ENCODE data around the gene SLC6A9. TPM values are rescaled to one million over a fixed set of nuclear protein-coding genes. Genes with fewer than 3 reads are reported as not detected.

SLC6A9 gene
- polyA plus RNA-seq, 3 donors: not detected

DNA sequence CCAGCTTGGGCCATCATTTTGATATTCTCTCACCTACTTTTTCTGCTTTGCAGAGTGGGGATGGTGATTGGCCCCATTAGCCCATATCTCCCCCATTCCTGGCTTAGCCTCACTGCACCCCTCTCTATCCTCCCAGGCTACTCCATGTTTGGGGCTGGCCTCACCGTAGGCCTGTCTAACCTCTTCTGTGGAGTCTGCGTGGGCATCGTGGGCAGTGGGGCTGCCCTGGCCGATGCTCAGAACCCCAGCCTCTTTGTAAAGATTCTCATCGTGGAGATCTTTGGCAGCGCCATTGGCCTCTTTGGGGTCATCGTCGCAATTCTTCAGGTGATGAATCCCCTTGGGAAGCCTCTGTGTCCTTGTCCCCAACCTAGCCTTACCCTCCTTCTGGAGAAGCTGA lies 54.4 kb downstream of the SLC6A9 start:
- H3K36me3 Mint-ChIP-seq: peaks cover 37 to 39% of the 10 kb centered on the region in 2 donors
- peaks cover 43 to 57% of the 10 kb centered on the region in 2 donors for H3K4me1 ChIP-seq (ENCODE audit: control insufficient read depth in 1 of 2, insufficient read depth in 2 of 2, low read length in 2 of 2)
- peaks cover 4 to 8% (median 6%) of the 10 kb centered on the region in 3 donors for H3K27me3 Mint-ChIP-seq (ENCODE audit: low read depth in 3 of 3)
- peak overlapping the region in 5 of 7 donors; percentile 30 to 82 (median 61) for H3K27ac Mint-ChIP-seq
- peak overlapping the region in 1 of 3 experiments; percentile 98 for H3K4me3 ChIP-seq (replicated peaks in 1 of 3; ENCODE audit: low read depth in 2 of 3, low read length in 3 of 3)
- peak overlapping the region; percentile 79 for H3K4me2 ChIP-seq (replicated peaks; ENCODE audit: extremely low read depth, low read length, poor library complexity, severe bottlenecking)
- peaks cover 35% of the 10 kb centered on the region for H3K79me2 ChIP-seq (ENCODE audit: insufficient read depth, low read length)
- H3K27me3 ChIP-seq (ENCODE audit: control insufficient read depth in 2 of 2, insufficient read depth in 2 of 2, low read length in 2 of 2): no peaks in the 10 kb centered on the region
- H3K9ac ChIP-seq (ENCODE audit: insufficient read depth, low read length, poor library complexity, severe bottlenecking): no peak overlapping the region
- 100% methylated on average over 5 of the region's 8 CpGs for WGBS (ENCODE audit: insufficient coverage)
- peaks cover 0 to 1% (median 0%) of the 10 kb centered on the region in 7 donors for H3K9me3 Mint-ChIP-seq
- H4K20me1 ChIP-seq (ENCODE audit: insufficient read depth, low read length): peaks cover 45% of the 10 kb centered on the region
- H3K27ac ChIP-seq (ENCODE audit: low read depth in 1 of 2, low read length in 2 of 2): peak overlapping the region in 1 of 2 donors; percentile 46
- peak overlapping the region; percentile 29 to 99 for H3K4me3 Mint-ChIP-seq
- no peak for DNase-seq
- H3K4me1 Mint-ChIP-seq: peaks cover 54% of the 10 kb centered on the region
- H2AFZ ChIP-seq (ENCODE audit: insufficient read depth, low read depth, low read length, poor library complexity, severe bottlenecking): no peak overlapping the region
- peaks cover 25 to 35% of the 10 kb centered on the region in 2 donors for H3K36me3 ChIP-seq (replicated peaks in 1 of 2; ENCODE audit: control insufficient read depth in 1 of 2, insufficient read depth in 2 of 2, low read length in 2 of 2)
- no peaks in the 10 kb centered on the region for H3K9me3 ChIP-seq (replicated peaks in 1 of 2; ENCODE audit: control insufficient read depth in 1 of 2, insufficient read depth in 1 of 2, low read length in 2 of 2)
- intact Hi-C loops (cut with micrococcal nuclease): loop anchor here in 1 of 2 donors (10.0 kb wide), 2 partner anchors 322 to 378 kb away; partner anchors contain the start of genes ERI3 and KDM4A
- TF ChIP-seq, protein P1, sequence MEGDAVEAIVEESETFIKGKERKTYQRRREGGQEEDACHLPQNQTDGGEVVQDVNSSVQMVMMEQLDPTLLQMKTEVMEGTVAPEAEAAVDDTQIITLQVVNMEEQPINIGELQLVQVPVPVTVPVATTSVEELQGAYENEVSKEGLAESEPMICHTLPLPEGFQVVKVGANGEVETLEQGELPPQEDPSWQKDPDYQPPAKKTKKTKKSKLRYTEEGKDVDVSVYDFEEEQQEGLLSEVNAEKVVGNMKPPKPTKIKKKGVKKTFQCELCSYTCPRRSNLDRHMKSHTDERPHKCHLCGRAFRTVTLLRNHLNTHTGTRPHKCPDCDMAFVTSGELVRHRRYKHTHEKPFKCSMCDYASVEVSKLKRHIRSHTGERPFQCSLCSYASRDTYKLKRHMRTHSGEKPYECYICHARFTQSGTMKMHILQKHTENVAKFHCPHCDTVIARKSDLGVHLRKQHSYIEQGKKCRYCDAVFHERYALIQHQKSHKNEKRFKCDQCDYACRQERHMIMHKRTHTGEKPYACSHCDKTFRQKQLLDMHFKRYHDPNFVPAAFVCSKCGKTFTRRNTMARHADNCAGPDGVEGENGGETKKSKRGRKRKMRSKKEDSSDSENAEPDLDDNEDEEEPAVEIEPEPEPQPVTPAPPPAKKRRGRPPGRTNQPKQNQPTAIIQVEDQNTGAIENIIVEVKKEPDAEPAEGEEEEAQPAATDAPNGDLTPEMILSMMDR (IDR thresholded peaks at IDR 0.05): no peak

DNA sequence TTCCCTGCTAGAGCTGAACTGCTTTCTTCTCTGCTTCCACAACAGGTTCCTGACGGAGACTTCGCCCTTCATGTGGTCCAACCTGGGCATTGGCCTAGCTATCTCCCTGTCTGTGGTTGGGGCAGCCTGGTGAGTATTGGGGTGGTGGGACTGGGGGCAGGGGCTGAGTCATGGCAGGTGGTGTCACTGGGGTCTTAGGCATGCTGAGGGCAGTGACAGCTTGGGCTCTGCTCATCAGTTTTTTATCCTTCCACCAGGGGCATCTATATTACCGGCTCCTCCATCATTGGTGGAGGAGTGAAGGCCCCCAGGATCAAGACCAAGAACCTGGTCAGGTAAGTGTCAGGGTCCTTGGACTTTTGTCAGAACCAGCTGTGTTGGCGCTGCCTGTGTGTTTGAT lies 55.2 kb downstream of the SLC6A9 start:
- DNase-seq: no peak
- H3K27me3 ChIP-seq (ENCODE audit: control insufficient read depth in 2 of 2, insufficient read depth in 2 of 2, low read length in 2 of 2): no peaks in the 10 kb centered on the region
- H3K9me3 Mint-ChIP-seq: peaks cover 0 to 1% (median 0%) of the 10 kb centered on the region in 7 donors
- H3K4me3 ChIP-seq (replicated peaks in 1 of 3; ENCODE audit: low read depth in 2 of 3, low read length in 3 of 3): peak overlapping the region; percentile 86 to 98 (median 97)
- intact Hi-C loops (cut with micrococcal nuclease): loop anchor here in 1 of 2 donors (10.0 kb wide), 2 partner anchors 321 to 379 kb away; partner anchors contain the start of genes ERI3 and KDM4A
- peak overlapping the region; percentile 79 for H3K4me2 ChIP-seq (replicated peaks; ENCODE audit: extremely low read depth, low read length, poor library complexity, severe bottlenecking)
- peaks cover 53% of the 10 kb centered on the region for H3K4me1 Mint-ChIP-seq
- H4K20me1 ChIP-seq (ENCODE audit: insufficient read depth, low read length): peaks cover 45% of the 10 kb centered on the region
- H3K27ac Mint-ChIP-seq: peak overlapping the region in 6 of 7 donors; percentile 0 to 97 (median 95)
- H3K36me3 ChIP-seq (replicated peaks in 1 of 2; ENCODE audit: control insufficient read depth in 1 of 2, insufficient read depth in 2 of 2, low read length in 2 of 2): peaks cover 25 to 37% of the 10 kb centered on the region in 2 donors
- H3K9ac ChIP-seq (ENCODE audit: insufficient read depth, low read length, poor library complexity, severe bottlenecking): peak overlapping the region; percentile 100
- H3K4me3 Mint-ChIP-seq: peak overlapping the region; percentile 98 to 99
- peaks cover 37 to 40% of the 10 kb centered on the region in 2 donors for H3K36me3 Mint-ChIP-seq
- no peak overlapping the region for H2AFZ ChIP-seq (ENCODE audit: insufficient read depth, low read depth, low read length, poor library complexity, severe bottlenecking)
- TF ChIP-seq, protein P1 (IDR thresholded peaks at IDR 0.05): no peak
- no CpG with 5 or more reads among the region's 4 CpGs for WGBS (ENCODE audit: insufficient coverage)
- H3K79me2 ChIP-seq (ENCODE audit: insufficient read depth, low read length): peaks cover 37% of the 10 kb centered on the region
- H3K4me1 ChIP-seq (ENCODE audit: control insufficient read depth in 1 of 2, insufficient read depth in 2 of 2, low read length in 2 of 2): peaks cover 43 to 57% of the 10 kb centered on the region in 2 donors
- H3K27ac ChIP-seq (ENCODE audit: low read depth in 1 of 2, low read length in 2 of 2): peak overlapping the region; percentile 97 to 99
- H3K27me3 Mint-ChIP-seq (ENCODE audit: low read depth in 3 of 3): peaks cover 4 to 8% (median 6%) of the 10 kb centered on the region in 3 donors
- no peaks in the 10 kb centered on the region for H3K9me3 ChIP-seq (replicated peaks in 1 of 2; ENCODE audit: control insufficient read depth in 1 of 2, insufficient read depth in 1 of 2, low read length in 2 of 2)

Measured in CD14-positive monocyte (primary cell).